NCI-H2081 treated with DMSO at 0.1 percent for 48 hours (cell line): ENCODE data around the gene CHST8.

ENCODE experiments used
- DNase-seq: peaks from one replicate; lab custom pipeline; 2025; lab: John Stamatoyannopoulos, UW

Gene CHST8

GRCh38 chr19:33737681-33738371 is 116.1 kb downstream of the CHST8 start:
- no peak for DNase-seq

- DNase-seq = no peak
Measured at GRCh38 chr19:33740811-33741396, 119.2 kb downstream of the CHST8 start.

GRCh38 chr19:33745297-33745696 is 123.5 kb downstream of the CHST8 start:
- DNase-seq = no peak

GRCh38 chr19:33746159-33746558 is 124.4 kb downstream of the CHST8 start:
- DNase-seq = no peak

GRCh38 chr19:33747273-33747672 is 125.5 kb downstream of the CHST8 start:
- DNase-seq = no peak

- DNase-seq = no peak
Measured at GRCh38 chr19:33748231-33748630, 126.5 kb downstream of the CHST8 start.

GRCh38 chr19:33749016-33749415 is 127.3 kb downstream of the CHST8 start:
- DNase-seq = no peak

GRCh38 chr19:33749619-33750175 is 127.9 kb downstream of the CHST8 start:
- no peak for DNase-seq

GRCh38 chr19:33750587-33751435 is 129.1 kb downstream of the CHST8 start:
- no peak for DNase-seq

GRCh38 chr19:33751436-33751770 is 129.7 kb downstream of the CHST8 start:
- DNase-seq = no peak

- DNase-seq = no peak
Measured at GRCh38 chr19:33752018-33752800, 130.5 kb downstream of the CHST8 start.

GRCh38 chr19:33752945-33753344 is 131.2 kb downstream of the CHST8 start:
- no peak for DNase-seq

GRCh38 chr19:33754361-33754760 is 132.6 kb downstream of the CHST8 start:
- DNase-seq = no peak

- DNase-seq = no peak
Measured at GRCh38 chr19:33755099-33756035, 133.6 kb downstream of the CHST8 start.

GRCh38 chr19:33756177-33756576 is 134.4 kb downstream of the CHST8 start:
- no peak for DNase-seq

GRCh38 chr19:33758541-33759013 is 136.8 kb downstream of the CHST8 start:
- DNase-seq = no peak

GRCh38 chr19:33759356-33759755 is 137.6 kb downstream of the CHST8 start:
- no peak for DNase-seq

GRCh38 chr19:33763633-33764371 is 142.0 kb downstream of the CHST8 start:
- DNase-seq = no peak

GRCh38 chr19:33766623-33767022 is 144.9 kb downstream of the CHST8 start:
- no peak for DNase-seq

- no peak for DNase-seq
Measured at GRCh38 chr19:33767898-33768413, 146.2 kb downstream of the CHST8 start.
